Measurements from ENCODE around the gene SPAAR.
A peak's percentile ranks its signal among the peaks of the same experiment; 100 is the strongest.

The SPAAR gene

DNA sequence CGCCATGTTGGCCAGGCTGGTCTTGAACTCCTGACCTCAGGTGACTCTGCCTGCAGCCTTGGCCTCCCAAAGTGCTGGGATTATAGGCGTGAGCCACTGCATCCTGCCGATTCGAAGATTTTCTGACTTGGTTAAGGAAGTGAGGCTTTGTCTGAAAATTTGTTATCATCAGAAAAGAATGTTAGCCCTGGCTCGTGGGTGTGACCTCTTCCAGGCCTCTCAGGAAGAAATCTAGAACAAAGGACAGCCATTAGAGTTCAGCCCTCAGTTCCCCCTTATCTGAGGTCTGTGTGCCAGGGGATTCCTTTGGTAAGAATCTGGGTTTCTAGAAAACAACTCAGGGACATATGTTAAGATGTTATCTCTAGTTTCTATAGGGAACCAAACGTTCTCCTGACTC is 42.4 kb downstream of the SPAAR start:
- no peak for DNase-seq

DNA sequence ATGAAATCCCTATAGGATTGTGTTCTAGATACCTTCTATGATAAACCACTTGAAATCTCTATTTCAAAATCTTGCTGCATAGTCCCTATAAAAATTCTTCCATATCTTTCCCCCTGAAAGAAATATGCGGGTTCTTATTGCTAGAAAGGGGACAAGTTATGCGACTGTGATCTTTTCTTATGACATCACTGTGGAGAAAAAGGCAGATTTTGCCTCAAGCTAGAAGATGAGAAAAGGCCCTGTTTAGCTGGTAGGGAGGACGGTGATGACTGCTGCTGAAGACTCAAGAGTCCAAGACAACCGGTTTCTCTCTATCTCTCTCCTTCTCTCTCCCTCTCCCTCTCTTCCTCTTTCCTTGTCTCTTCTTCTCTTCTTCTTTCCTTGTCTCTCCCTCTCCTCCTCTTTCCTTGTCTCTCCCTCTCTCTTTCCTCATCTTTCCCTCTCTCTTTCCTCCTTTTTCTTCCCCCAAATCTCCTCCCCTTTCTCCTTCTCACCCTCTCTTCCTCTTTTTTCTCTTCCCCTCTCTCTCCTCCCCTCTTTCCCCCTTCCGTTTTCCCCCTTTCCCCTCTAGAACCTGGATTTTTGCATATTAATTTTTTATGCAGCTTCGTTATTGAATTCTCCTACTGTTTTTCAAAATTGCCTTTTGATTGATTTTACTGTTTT is 43.4 kb downstream of the SPAAR start:
- DNase-seq, result no peak

DNA sequence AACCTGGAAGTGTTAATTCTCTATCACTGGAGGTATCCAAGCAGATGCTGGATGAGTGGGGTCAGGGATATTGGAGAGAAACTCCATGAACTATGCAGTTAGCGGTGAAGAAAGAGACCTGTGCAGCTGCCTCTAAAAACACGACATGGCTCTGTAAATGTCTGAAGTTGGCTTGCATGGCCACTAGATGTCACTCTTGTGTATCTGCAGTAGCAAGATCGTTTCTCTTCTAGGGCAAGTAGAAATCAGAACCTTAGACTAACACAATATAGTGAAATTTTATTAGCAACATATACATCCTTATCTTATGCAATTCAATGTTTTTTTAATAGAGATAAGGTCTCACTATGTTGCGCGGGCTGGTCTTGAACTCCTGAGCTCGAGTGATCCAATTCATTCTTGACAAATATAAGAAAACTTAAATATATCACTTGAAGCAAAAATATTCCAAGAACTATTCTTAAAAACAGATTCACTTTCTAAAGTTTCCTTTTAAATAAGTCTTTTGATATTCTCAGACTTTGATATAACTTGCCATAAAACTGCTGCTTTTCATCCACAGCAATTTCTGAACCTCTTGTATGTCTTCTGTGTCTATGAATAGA is 45.8 kb downstream of the SPAAR start:
- DNase-seq, result peak; percentile 73

DNA sequence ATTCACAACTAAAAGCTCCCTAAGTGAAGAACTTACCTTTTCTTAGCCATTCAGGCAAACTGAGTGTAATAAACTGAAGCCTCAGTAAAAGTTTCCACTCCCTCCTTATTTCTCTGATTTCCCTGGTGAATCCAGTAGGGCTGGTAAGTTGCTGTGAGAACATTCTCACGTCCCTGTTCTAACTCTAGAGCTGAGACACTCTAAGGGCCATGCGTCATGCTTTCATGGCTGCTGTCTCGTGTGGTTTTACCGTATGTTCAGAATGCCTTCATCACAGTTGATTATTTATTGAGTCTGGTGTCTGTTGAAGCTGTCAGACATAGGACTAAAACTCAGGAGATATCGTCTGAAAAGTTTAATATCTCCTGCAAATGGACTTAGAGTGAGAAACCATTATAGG is 47.4 kb downstream of the SPAAR start:
- DNase-seq, result no peak

DNA sequence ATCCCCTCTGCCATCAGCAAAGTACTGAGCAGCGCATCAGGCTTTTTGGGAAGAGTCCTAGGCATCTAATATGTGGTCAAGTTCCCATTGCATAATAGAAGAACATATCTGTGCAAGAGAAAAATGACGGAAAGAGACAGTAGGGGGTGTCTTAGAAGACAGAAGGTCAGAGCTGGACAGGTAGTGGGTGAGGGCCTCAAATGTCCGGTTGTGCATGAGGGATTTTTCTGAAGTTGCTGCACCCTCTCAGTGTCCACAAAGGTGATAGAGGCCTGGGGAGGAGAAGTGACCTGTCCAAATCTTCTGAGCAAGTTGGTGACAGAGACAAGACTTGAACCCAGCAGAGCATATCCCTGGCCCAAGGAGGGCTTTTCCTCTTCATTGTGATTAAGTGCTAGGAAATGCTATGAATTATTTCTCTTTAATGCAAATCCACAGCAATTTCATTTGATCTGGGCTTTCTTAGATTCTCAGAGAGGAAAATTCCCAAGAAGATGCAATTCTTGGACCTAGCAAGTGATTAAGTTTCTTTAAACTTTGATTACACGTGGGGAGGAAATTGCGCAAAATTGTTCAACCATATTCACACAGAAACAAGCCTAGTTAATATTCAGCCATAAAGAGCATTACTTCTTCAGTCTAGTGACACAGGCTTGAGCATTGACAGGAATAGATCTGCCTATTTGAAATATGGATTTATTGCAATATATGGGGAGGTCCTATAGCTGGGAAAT is 49.0 kb downstream of the SPAAR start, which contains the start of gene OR2S2:
OR2S2 (minus strand) TSS at position 51 of the 734 bp plus-strand sequence. CDS start 56 bp downstream, outside the sequence.
- no peak for DNase-seq

DNA sequence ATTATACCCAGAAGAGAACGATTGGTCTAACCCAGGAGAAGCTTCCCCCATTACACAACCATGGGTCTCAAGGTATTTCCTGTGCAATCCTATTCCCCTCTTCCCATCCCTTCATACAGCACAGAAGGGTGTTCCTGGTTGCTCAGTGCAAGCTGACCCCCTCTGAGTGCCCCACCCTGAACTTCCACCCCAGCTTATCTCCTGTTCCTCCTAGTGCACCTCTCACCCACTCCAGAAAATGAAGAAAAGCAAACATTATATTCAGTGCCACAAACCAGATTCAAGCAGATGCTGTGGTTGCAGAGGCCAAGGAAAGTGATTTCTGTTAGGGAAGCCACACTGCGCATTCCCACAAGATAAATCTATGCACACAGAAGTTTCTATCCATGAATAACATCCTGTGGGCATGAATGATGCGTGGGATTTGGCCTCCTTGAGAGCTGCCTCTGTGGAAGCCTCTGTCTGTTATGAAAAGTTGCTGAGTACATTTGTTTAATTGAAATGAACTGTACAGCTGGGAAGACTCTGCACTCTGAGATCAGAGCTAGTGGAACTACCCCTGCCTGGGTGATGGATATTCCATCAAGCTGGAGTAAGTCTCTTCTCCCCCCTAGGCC is 50.9 kb downstream of the SPAAR start:
- no peak for DNase-seq

Data from NCI-H82 (cell line).